Fibroblast of the conjunctiva (primary cell): ENCODE data around the gene LSM10.
A peak's percentile ranks its signal among the peaks of the same experiment; 100 is the strongest.

Experiments
- DNase-seq: peaks from one replicate; pipeline ENCODE4 v3.0.0-alpha.2; 2010; ENCODE audit warnings: low read depth

Gene LSM10

GRCh38 chr1:36383240-36383639 is 14.5 kb downstream of the LSM10 start:
- DNase-seq = no peak

DNA sequence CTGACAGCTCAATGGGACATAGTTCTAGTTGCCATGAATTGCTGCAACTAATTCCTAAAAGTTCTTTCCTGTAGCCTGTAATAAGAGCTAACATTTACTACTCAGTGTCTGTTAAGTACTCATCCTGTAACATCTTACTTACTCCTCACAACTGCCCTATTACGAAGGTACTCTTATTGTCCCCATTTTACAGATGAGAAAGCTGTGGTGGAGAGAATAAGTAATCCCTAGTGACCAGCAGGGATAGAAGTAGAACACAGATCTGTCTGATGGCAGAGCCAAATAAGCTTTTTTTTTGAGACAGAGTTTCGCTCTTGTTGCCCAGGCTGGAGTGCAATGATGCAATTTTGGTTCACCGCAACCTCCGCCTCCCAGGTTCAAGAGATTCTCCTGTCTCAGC is 15.0 kb downstream of the LSM10 start:
- DNase-seq = no peak

DNA sequence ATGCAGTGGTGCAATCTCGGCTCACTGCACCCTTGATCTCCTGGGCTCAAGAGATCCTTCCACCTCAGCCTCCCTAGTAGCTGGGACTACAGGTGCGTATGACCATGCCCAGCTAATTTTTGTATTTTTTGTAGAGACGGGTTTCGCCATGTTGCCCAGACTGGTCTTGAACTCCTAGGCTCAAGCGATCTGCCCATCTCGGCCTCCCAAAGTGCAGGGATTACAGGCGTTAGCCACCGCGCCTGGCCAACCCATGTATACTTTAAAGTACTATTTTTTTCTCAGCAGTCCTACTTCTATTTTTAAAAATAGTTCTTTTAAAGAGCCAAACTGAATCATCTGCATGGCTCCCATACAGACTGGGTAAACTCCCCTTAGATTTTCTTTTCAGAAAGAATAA is 15.5 kb downstream of the LSM10 start:
- DNase-seq = no peak

DNA sequence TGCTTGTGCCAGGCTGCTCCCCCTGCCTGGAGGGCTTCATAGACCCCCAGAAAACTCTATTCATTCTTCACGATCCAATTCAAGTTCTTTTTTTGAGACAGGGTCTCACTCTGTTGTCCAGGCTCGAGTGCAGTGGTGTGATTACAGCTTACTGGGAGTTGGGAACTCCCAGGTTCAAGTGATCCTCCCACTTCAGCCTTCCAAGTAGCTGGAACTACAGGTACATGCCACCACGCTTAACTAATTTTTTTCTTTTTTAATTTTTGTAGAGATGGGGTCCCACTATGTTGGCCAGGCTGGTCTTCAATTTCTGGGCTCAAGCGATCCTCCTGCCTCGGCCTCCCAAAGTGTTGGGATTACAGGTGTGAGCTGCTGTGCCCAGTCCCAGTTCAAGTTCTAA is 16.3 kb downstream of the LSM10 start:
- DNase-seq = no peak

GRCh38 chr1:36380782-36381181 is 16.9 kb downstream of the LSM10 start:
- DNase-seq = no peak

GRCh38 chr1:36380143-36380619 is 17.5 kb downstream of the LSM10 start:
- no peak for DNase-seq

GRCh38 chr1:36377791-36378492 is 19.8 kb downstream of the LSM10 start:
- DNase-seq = no peak

- no peak for DNase-seq
Observed at GRCh38 chr1:36372617-36373016, 25.1 kb downstream of the LSM10 start.

DNA sequence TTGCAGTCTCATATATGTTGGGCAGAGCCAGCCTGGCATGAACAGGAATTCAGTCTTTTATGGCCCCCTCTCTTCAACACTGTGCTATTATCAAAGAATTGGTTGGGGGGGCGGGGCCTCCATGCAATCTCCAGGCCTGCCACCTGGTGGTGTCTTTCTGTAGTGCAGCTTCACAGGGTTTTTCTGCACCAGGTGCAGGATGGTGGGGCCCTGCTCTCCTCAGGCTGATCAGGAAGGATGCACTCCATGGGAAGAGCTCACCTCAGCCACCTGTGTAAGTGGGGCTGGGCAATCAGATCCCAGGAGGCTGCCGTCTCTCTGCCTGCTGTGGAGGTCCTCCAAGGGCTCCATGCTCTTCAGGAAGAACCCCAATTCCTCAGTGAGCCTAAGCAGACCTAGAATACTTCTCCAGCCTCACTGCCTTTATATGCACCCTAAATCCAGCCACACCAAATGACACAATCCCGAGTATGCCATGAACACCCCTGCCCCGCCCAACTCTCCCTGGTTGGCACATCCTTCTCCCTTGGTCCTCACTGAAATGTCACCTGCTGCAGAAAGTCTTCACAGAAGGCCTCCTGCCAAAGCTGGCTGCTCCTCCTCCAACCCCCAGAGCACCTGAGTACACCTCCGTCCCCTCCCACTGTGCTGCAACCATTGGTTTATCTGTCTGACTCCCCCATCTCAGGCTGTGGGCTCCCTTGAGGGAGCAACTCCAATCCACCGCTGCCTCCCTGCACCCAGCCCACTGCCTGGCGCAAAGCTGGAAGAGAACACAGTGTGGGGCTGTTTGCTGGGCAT is 28.4 kb downstream of the LSM10 start:
- no peak for DNase-seq

DNA sequence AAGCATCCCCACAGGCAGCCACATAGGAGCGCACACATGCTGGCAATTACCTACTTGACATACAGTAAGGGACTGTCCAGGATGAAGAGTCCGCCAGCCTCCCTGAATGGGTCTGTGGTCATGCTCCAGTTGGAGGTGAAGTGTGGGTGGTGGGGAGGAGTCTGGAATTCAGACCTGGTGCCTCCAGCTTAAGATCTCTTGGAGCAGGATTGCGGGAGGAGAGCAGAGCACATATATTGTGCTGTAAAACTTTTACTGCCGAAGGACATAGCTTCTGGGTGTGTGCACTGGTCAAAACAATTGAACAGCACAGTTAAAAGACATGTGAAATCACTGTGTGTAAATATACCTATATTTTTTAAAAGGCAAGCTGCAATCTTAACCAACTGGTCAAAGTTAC is 29.9 kb downstream of the LSM10 start:
- no peak for DNase-seq

DNA sequence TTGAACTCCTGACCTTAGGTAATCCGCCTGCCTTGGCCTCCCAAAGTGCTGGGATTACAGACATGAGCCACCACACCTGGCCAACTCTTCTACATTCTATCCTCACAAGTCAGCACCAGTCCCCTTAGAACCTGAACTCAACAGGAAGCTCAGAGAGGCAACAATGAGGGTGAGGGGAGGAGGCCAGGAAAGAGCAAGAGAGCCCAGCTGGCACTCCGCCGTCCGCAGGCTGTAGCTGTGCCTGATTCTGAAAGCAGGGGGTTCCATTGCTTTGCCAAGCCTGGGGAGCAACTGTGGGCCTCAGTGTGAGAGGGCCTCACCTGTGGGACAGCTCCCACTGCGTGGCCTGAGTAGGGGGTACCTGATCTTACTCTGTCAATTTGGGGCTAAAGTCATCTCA is 30.6 kb downstream of the LSM10 start:
- DNase-seq = no peak

DNA sequence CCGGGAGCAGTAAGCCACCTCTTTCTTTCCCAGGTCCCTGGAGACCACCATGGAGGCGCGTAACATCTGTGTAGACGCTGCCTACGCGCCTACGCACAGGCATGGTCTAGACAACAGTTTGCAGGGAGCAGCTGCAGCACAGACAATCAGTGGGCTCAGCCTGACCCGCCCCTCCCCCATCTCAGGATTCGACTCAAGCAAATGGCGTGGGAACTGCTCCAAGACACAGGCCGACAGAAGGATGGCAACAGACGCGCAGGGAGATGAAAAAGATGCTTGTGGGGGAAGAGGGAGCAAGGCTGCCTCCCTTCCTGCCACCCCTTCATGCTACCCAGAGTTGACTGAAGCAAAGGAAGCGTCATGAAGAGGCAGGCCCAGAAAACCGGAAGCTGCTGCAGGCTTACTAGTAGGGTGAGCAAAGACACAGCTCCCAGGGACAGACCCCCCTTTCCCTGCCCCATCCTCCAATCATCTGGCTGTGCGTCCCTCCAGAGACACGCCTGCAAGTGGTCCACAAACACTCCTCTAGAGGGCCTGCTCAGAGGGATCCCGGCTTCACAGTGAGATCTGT is 31.5 kb downstream of the LSM10 start:
- no peak for DNase-seq

- DNase-seq = peak; percentile 65
Observed at GRCh38 chr1:36365381-36365780, 32.3 kb downstream of the LSM10 start.

GRCh38 chr1:36359911-36360550 is 37.7 kb downstream of the LSM10 start:
- DNase-seq = no peak

DNA sequence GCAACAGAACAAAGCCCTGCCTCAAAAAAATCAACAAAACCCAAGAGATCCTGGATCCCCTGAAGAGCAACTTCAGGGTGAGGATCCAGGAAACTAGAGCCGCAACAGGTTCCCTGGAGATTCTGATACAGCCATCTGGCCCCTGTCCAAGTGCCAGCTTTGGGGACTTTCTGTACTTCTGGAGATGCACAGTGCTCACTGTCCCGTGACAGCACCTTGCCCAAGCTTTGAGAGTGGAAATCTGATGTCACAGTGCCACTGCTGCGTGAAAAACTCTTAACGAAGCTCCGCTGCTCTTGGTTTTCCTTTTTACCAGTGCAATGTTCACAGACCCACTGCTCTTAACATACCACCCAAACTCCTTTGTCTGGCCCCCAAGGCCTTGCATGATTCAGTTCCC is 38.3 kb downstream of the LSM10 start:
- DNase-seq = no peak

DNA sequence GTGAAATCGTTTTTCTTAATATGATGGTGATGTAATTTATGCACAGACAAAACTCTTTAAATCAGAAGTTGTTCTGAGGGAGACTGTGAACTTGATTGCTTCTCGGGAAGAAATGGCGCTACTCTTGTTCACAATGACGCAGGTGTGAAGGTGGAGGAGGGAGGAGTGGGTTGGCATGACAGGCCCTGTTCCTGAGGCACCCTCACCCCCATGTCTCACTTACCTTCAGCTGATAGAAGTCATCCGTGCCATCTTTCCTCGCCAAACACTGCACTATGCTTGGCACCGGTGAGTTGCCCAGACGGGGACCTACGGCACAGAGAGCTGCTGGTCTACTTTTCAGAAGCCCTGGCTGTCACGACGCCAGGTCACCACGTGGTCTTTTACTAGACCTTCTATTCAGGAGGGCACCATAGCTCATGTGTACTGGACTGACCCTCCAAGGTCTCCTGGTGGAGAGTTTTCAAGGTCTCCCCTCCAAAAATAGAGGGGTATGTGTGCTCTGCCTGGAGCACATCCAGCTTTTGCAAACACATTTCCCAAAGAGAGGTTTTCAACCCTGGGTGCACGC is 39.1 kb downstream of the LSM10 start:
- DNase-seq = no peak

DNA sequence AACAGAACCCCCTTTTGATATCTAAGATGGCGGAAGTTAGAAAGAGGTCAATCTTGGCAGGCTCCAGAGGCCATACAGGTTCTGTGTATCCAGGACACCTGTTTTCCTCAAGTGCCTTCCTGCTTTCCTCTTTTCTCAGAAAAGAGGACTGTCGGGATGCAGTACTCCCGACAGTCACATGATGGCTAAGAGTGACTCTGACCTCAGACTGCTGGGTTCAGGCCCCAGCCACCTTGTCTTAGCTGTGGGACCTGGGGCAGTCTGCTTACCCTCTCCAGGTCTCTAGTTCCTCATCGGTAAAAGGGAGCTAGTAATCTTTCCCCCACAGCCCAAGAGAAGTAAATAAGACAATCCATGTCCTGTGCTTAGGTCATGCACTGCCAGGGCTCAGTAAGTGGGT is 41.9 kb downstream of the LSM10 start:
- DNase-seq = no peak

DNA sequence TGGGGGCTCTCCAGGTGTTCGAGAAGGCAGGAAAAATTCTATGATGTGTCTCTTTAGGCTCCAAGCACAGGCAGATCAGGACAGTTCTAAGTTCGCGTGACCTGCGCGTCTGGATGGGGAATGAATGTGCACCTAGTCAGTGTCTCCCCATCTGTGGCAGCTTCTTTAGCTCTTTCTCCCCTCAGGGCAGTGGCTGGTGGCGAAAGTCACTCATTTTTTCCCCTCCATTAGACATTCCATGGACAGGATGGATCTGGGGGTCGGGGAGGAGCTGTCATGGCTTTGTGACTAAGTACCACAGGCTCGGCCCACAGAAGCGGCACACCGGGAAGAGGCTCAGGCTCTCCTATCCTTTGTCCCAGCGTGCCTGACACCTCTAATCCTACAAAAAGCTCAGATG is 43.2 kb downstream of the LSM10 start:
- no peak for DNase-seq

DNA sequence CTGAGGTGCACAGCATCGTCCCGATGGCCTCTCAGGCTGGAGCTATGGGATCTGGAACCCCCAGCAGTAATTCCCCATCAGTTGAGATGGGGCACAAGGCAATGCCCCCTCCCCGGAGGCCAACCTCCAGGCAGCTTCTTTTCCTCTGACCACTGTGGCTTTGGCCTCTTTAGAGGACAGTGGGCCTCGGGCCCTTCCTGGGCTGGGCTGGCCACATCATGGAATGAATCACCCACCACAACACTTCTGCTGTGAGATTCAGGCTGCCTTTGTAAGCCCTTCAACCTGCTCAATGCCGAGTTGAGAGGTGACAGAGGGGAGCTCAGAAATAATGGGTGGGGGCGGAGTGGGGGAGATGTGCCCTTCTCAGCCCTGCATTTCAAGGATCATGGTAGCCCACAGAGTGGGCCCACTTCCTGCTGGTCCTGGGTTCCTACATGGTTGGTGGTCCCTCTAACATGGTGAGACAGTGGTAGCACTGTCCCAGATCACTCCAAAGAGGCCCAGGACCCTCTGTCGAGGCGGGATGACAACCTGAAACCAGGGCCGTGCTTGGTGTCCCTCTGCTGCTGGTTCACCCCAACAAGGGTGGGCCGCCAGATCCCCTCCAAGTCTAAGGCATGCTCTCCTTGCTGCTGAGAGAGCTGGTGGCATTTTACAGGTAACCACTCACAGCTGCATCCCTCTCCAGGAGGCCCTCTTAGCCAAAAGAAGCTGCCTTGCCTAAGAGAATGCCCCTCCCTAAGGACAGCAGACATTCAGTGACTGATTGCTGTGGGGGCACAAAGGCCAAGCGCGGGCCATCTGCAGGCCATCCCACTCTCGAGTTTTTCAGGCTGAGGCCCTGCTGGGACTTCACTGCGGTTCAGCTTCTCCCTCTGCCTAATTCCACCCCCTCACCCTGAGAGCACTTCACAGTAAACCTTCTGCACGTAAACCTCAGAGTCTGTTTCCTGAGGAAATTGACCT is 44.5 kb downstream of the LSM10 start:
- no peak for DNase-seq

GRCh38 chr1:36352125-36352909 is 45.4 kb downstream of the LSM10 start:
- no peak for DNase-seq
